ENCODE measurements around the gene TPP2.

The TPP2 gene

GRCh38 chr13:102593466-102593865 lies 3.3 kb upstream of the TPP2 start:
- DNase-seq (ENCODE audit: low read depth in 1 of 2, low spot score in 1 of 2) = no peak

- no peak for DNase-seq (ENCODE audit: low read depth in 1 of 2, low spot score in 1 of 2)
These were observed 509 bp downstream of the TPP2 start for GRCh38 chr13:102597029-102597961.

- DNase-seq (ENCODE audit: low read depth in 1 of 2, low spot score in 1 of 2) = no peak
These were observed 1.3 kb downstream of the TPP2 start for GRCh38 chr13:102598061-102598460.

GRCh38 chr13:102599426-102600012 lies 2.7 kb downstream of the TPP2 start:
- no peak for DNase-seq (ENCODE audit: low read depth in 1 of 2, low spot score in 1 of 2)

- DNase-seq (ENCODE audit: low read depth in 1 of 2, low spot score in 1 of 2) = no peak
These were observed 9.9 kb downstream of the TPP2 start for GRCh38 chr13:102606537-102607309.

- no peak for DNase-seq (ENCODE audit: low read depth in 1 of 2, low spot score in 1 of 2)
These were observed 12.2 kb downstream of the TPP2 start for GRCh38 chr13:102608974-102609373.

- DNase-seq (ENCODE audit: low read depth in 1 of 2, low spot score in 1 of 2) = no peak
These were observed 12.9 kb downstream of the TPP2 start for GRCh38 chr13:102609696-102610095.

- DNase-seq (ENCODE audit: low read depth in 1 of 2, low spot score in 1 of 2) = no peak
These were observed 13.6 kb downstream of the TPP2 start for GRCh38 chr13:102610296-102610895.

- no peak for DNase-seq (ENCODE audit: low read depth in 1 of 2, low spot score in 1 of 2)
These were observed 21.0 kb downstream of the TPP2 start for GRCh38 chr13:102617697-102618350.

GRCh38 chr13:102620516-102620915 lies 23.7 kb downstream of the TPP2 start:
- no peak for DNase-seq (ENCODE audit: low read depth in 1 of 2, low spot score in 1 of 2)

- no peak for DNase-seq (ENCODE audit: low read depth in 1 of 2, low spot score in 1 of 2)
These were observed 30.1 kb downstream of the TPP2 start for GRCh38 chr13:102626928-102627327.

GRCh38 chr13:102628559-102628958 lies 31.8 kb downstream of the TPP2 start:
- no peak for DNase-seq (ENCODE audit: low read depth in 1 of 2, low spot score in 1 of 2)

- DNase-seq (ENCODE audit: low read depth in 1 of 2, low spot score in 1 of 2) = no peak
These were observed 34.4 kb downstream of the TPP2 start for GRCh38 chr13:102631198-102631597.

GRCh38 chr13:102638741-102639140 lies 42.0 kb downstream of the TPP2 start:
- DNase-seq (ENCODE audit: low read depth in 1 of 2, low spot score in 1 of 2) = no peak

- DNase-seq (ENCODE audit: low read depth in 1 of 2, low spot score in 1 of 2) = no peak
These were observed 45.2 kb downstream of the TPP2 start for GRCh38 chr13:102642029-102642428.

- no peak for DNase-seq (ENCODE audit: low read depth in 1 of 2, low spot score in 1 of 2)
These were observed 45.7 kb downstream of the TPP2 start for GRCh38 chr13:102642475-102642874.

GRCh38 chr13:102643656-102644055 lies 46.9 kb downstream of the TPP2 start:
- DNase-seq (ENCODE audit: low read depth in 1 of 2, low spot score in 1 of 2) = no peak

- no peak for DNase-seq (ENCODE audit: low read depth in 1 of 2, low spot score in 1 of 2)
These were observed 48.9 kb downstream of the TPP2 start for GRCh38 chr13:102645701-102646100.

- DNase-seq (ENCODE audit: low read depth in 1 of 2, low spot score in 1 of 2) = no peak
These were observed 51.3 kb downstream of the TPP2 start for GRCh38 chr13:102648046-102648445.

GRCh38 chr13:102650444-102650843 lies 53.7 kb downstream of the TPP2 start:
- no peak for DNase-seq (ENCODE audit: low read depth in 1 of 2, low spot score in 1 of 2)

- DNase-seq (ENCODE audit: low read depth in 1 of 2, low spot score in 1 of 2) = no peak
These were observed 54.6 kb downstream of the TPP2 start for GRCh38 chr13:102651392-102651791.
